GM12801 (cell line): ENCODE results near the gene TSPAN17.

ENCODE experiments used
- CTCF ChIP-seq: IDR thresholded peaks from one replicate; pipeline ENCODE4 v1.5.1; 2011; ENCODE audit warnings: control low read depth; ENCODE audit not compliant: insufficient read length; ENCODE audit errors: extremely low read depth

Gene TSPAN17

GRCh38 chr5:176629853-176630680 is 17.2 kb upstream of the TSPAN17 start, which contains the start of the genes EIF4E1B and SNCB:
Gene EIF4E1B (plus strand): TSS chr5:176630675. CDS start chr5:176642788, 12,113 bp downstream.
Gene SNCB (minus strand): TSS chr5:176630534. CDS start chr5:176629654, 880 bp downstream.
- no peak for TF ChIP-seq CTCF

GRCh38 chr5:176630681-176631222 is 16.5 kb upstream of the TSPAN17 start:
- no peak for TF ChIP-seq CTCF

DNA sequence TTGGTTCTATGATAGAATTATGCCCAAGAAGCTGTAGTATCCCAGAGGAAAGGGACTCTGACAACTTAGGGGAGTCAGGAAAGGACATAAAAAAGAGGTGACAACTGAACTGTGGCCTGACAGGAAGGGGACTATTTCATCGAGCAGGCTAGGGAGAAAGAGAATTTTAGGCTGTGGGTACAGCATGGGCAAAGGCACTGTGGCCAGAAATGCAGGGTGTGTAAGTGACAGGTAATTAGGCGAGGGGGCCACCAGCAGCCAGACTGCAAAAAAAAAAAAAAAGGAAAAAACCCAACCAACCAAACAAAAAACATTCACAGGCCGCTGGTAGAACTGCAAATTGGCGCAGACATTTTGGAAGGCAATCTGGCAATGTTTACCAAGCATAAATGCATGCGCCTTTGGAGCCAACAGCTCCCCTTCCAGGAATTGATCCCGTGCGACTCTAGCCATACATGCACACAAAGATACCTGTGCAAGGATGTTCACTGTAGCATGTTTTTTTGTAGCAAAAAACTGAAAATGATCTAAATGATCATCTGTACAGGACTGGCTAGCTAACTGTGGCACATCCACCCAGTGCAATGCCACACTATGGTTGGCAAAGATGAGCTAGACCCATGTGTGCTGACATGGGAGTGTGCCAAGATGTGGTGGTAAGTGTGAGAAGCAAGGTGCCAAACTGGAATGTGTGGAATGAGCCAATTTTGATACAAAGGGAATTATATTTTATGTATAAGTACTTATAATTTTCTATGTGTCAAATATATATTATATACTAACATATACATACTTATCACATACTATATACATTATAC is 15.7 kb upstream of the TSPAN17 start:
- TF ChIP-seq CTCF: no peak

DNA sequence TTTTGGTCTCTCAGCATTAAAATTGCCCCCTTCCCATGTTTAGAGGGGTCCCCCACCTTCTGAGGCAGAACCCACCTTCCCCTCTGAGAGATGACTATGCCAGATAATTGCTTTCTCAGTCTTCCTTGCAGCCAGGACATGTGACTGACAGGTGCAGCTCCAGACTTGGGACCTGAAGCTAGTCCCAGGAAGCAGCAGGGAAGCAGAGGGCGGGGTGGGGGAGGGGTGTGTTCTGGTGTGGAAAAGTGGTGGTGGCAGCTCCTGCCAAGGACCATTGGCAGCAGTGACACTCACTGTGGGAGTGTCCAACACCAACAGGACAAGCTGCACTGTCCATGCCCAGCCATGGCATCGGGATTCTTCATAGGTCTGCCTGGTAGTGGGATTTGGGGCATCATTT is 14.5 kb upstream of the TSPAN17 start:
- TF ChIP-seq CTCF: no peak

DNA sequence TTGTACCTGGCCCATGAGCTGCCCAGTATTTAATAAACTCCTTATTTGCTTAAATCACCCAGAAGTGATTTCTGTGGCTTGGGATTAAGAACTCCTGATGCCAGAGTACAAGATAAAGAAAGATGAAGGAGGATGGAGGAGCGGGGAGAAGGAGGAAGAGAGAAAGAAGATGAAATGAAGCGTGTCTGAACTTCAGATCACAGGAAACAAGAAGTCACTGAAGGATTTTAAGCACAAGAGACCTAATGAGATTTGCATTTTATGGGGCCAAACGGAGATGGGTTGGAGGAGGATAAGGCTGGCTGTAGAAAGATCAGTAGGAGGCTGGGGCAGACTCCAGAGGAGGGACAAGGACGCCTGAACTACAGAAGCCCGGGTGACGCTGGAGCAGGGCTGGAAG is 13.7 kb upstream of the TSPAN17 start:
- no peak for TF ChIP-seq CTCF

GRCh38 chr5:176636426-176636825 is 10.9 kb upstream of the TSPAN17 start:
- TF ChIP-seq CTCF: no peak

GRCh38 chr5:176637556-176637955 is 9.7 kb upstream of the TSPAN17 start:
- no peak for TF ChIP-seq CTCF
